SKM-1 treated with dmso at 0.1 percent for 144 hours (cell line): ENCODE data around the gene MYB.
"Not testable (repeated sequence)": the region's sequence is repeated elsewhere in the genome, so short reads cannot be mapped to it uniquely, and the experiment has no call there.

Source experiments
- DNase-seq: peaks from one replicate; lab custom pipeline; 2025; ENCODE audit not compliant: unreplicated experiment; lab: John Stamatoyannopoulos, UW

The MYB gene

GRCh38 chr6:135180542-135181332 lies at the start of gene MYB:
TSS of gene MYB (plus strand) at chr6:135181308. CDS start at chr6:135181514, 206 bp downstream.
- peak; percentile 83 for DNase-seq

- DNase-seq: no peak
Observed at GRCh38 chr6:135132776-135133175, 48.3 kb upstream of the MYB start.

- no peak for DNase-seq
Observed at GRCh38 chr6:135135835-135136234, 45.3 kb upstream of the MYB start.

- DNase-seq: no peak
Observed at GRCh38 chr6:135137826-135138225, 43.3 kb upstream of the MYB start.

GRCh38 chr6:135141182-135141581 lies 39.9 kb upstream of the MYB start:
- no peak for DNase-seq

GRCh38 chr6:135141728-135142127 lies 39.4 kb upstream of the MYB start:
- no peak for DNase-seq

GRCh38 chr6:135142232-135142631 lies 38.9 kb upstream of the MYB start:
- DNase-seq: not testable (repeated sequence)

GRCh38 chr6:135144673-135145062 lies 36.4 kb upstream of the MYB start:
- no peak for DNase-seq

GRCh38 chr6:135145063-135145800 lies 35.9 kb upstream of the MYB start:
- no peak for DNase-seq

GRCh38 chr6:135146162-135146934 lies 34.8 kb upstream of the MYB start:
- DNase-seq: no peak

GRCh38 chr6:135147637-135148592 lies 33.2 kb upstream of the MYB start:
- no peak for DNase-seq

- DNase-seq: no peak
Observed at GRCh38 chr6:135148889-135149288, 32.2 kb upstream of the MYB start.

GRCh38 chr6:135149376-135149775 lies 31.7 kb upstream of the MYB start:
- peak; percentile 51 for DNase-seq

- DNase-seq: not testable (repeated sequence)
Observed at GRCh38 chr6:135150481-135150880, 30.6 kb upstream of the MYB start.

- not testable (repeated sequence) for DNase-seq
Observed at GRCh38 chr6:135154125-135154524, 27.0 kb upstream of the MYB start.

GRCh38 chr6:135158397-135158796 lies 22.7 kb upstream of the MYB start:
- DNase-seq: no peak

GRCh38 chr6:135159531-135159930 lies 21.6 kb upstream of the MYB start:
- DNase-seq: no peak

GRCh38 chr6:135161411-135162395 lies 19.4 kb upstream of the MYB start:
- DNase-seq: no peak
